Gastrocnemius medialis (tissue), 4 donors: Measurements from ENCODE around the gene CPSF2.

Experiments used
- POLR2A ChIP-seq, 2 donors: fragments of 450-650 bp; IDR thresholded peaks; one replicate each; pipeline ENCODE4 v1.6.1; 2017; ENCODE audit warnings: antibody characterized with exemption in 2 of 2, mild to moderate bottlenecking in 2 of 2, moderate library complexity in 2 of 2
- TF ChIP-seq, protein P1 (sequence below), 5 experiments: fragments of 450-650 bp in 3 of 5; fragments of 200-600 bp in 2 of 5; sonication (generic) in 2 of 5; IDR thresholded peaks in 4 of 5; conservative IDR thresholded peaks in 1 of 5; 1 replicate in 4 of 5; 2 replicates in 1 of 5; pipeline ENCODE4 v1.5.1; 2016 to 2019; ENCODE audit warnings: antibody characterized with exemption in 5 of 5, mild to moderate bottlenecking in 3 of 5, moderate library complexity in 3 of 5

DNA sequence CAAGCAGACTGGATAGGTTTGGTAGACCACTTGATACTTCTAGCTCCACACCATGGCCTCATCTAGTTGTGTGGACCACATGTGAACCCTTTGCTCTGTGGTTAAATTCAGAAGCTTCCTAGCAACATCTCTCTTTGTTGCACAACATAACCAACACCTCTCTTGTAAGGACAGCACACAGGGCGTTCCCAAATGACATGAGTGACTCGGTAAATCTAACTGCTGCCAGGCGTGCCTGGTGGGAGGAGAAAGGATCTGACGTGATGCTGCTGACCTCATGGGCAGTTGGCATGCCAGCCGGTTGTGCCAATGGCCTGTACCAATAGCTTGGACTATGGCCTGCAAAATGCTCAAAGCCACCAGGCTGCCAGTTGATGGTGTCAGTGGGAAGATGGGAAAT lies 93.8 kb downstream of the CPSF2 start:
- TF ChIP-seq, protein P1, sequence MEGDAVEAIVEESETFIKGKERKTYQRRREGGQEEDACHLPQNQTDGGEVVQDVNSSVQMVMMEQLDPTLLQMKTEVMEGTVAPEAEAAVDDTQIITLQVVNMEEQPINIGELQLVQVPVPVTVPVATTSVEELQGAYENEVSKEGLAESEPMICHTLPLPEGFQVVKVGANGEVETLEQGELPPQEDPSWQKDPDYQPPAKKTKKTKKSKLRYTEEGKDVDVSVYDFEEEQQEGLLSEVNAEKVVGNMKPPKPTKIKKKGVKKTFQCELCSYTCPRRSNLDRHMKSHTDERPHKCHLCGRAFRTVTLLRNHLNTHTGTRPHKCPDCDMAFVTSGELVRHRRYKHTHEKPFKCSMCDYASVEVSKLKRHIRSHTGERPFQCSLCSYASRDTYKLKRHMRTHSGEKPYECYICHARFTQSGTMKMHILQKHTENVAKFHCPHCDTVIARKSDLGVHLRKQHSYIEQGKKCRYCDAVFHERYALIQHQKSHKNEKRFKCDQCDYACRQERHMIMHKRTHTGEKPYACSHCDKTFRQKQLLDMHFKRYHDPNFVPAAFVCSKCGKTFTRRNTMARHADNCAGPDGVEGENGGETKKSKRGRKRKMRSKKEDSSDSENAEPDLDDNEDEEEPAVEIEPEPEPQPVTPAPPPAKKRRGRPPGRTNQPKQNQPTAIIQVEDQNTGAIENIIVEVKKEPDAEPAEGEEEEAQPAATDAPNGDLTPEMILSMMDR (IDR thresholded peaks at IDR 0.05 in 4 of 5, conservative IDR thresholded peaks at IDR 0.05 in 1 of 5): no peak
- TF ChIP-seq POLR2A (IDR thresholded peaks at IDR 0.05): no peak
